K562 (cell line): ENCODE measurements around the gene SLC16A6. TPM values are rescaled to one million over a fixed set of nuclear protein-coding genes. Genes with fewer than 3 reads are reported as not detected.

Experiments
- ATAC-seq: fragments of 200-7000 bp; cut with Tn5 transposase; 3 replicates; pipeline ENCODE4 v1.9.1; 2020; ENCODE audit warnings: moderate library complexity
- BruUV-seq: library from RNA; stranded (reverse); fragments of 400-500 nt; replicated peaks from 2 replicates; lab custom pipeline; 2021; lab: Mats Ljungman, UMichigan
- CTCF ChIA-PET: fragments of 300-600 bp; formaldehyde crosslinking; extraction: SDS; loops from one replicate; lab custom pipeline; 2021; ENCODE audit warnings: low intra/inter-chr PET ratio; lab: Yijun Ruan, JAX
- POLR2A ChIA-PET: fragments of 300-600, 350-650 bp; sonication (Branson Sonifier 250); formaldehyde crosslinking; extraction: SDS; loops from one replicate; lab custom pipeline; 2021; ENCODE audit warnings: antibody characterized with exemption, inconsistent platforms; lab: Yijun Ruan, JAX
- DNase-seq, 4 experiments: peaks; one replicate each; pipeline versions ENCODE4 v3.0.0 to v3.0.0-alpha.2; 2011 to 2018; ENCODE audit warnings: low spot score in 3 of 4, mixed read lengths in 3 of 4; ENCODE audit errors: extremely low read depth in 1 of 4
- FAIRE-seq: peaks from 2 replicates; lab custom pipeline; 2011; peaks lifted over from hg19 to GRCh38; lab: Jason Lieb, UNC
- H2AFZ ChIP-seq: 2 replicates; pipeline ENCODE4 v1.6.0; 2011; ENCODE audit warnings: low read depth, low read length, control low read depth, inconsistent platforms
- H3K27ac ChIP-seq: fragments of 200-600 bp; 3 replicates; pipeline ENCODE4 v1.8.0; 2011; ENCODE audit warnings: low read depth, mild to moderate bottlenecking, control low read depth, inconsistent platforms, low read length, moderate library complexity, mixed read lengths; ENCODE audit errors: extremely low read depth
- H3K27me3 ChIP-seq, 2 experiments: fragments of 300-600 bp in 1 of 2; 2 replicates in 1 of 2; 3 replicates in 1 of 2; pipeline versions ENCODE4 v1.6.0 to v1.8.0; 2011; ENCODE audit warnings: inconsistent platforms in 2 of 2, low read length in 2 of 2, mild to moderate bottlenecking in 1 of 2, mixed read lengths in 1 of 2, moderate library complexity in 1 of 2; ENCODE audit not compliant: control insufficient read depth in 2 of 2, insufficient read depth in 2 of 2
- H3K36me3 ChIP-seq: fragments of 300-600 bp; 3 replicates; pipeline ENCODE4 v1.8.0; 2011; ENCODE audit warnings: mild to moderate bottlenecking, low read length, inconsistent platforms; ENCODE audit not compliant: control insufficient read depth, insufficient read depth
- H3K4me1 ChIP-seq, 2 experiments: fragments of 200-600 bp in 1 of 2; replicated peaks in 1 of 2; 2 replicates in 1 of 2; 3 replicates in 1 of 2; pipeline versions ENCODE4 v1.5.1 to v1.8.0; 2011; ENCODE audit warnings: inconsistent platforms in 2 of 2, low read length in 2 of 2, mild to moderate bottlenecking in 1 of 2, mixed read lengths in 1 of 2, moderate library complexity in 1 of 2; ENCODE audit not compliant: control insufficient read depth in 2 of 2, insufficient read depth in 2 of 2
- H3K4me2 ChIP-seq: 2 replicates; pipeline ENCODE4 v1.6.1; 2011; ENCODE audit warnings: low read length, control low read depth, inconsistent platforms, mixed read lengths; ENCODE audit not compliant: insufficient read depth
- H3K4me3 ChIP-seq: fragments of 200-600 bp; sonication (generic), shearing (Covaris generic); 2 replicates; pipeline ENCODE4 v1.5.1; 2016; ENCODE audit warnings: control low read depth, inconsistent platforms
- H3K79me2 ChIP-seq: fragments of 200-600 bp; 3 replicates; pipeline ENCODE4 v1.8.0; 2011; ENCODE audit warnings: low read length, inconsistent platforms; ENCODE audit not compliant: control insufficient read depth, insufficient read depth
- H3K9ac ChIP-seq, 2 experiments: 2 replicates each; pipeline versions ENCODE4 v1.6.0 to v1.6.1; 2011; ENCODE audit warnings: low read depth in 2 of 2, low read length in 2 of 2, control low read depth in 1 of 2, inconsistent platforms in 1 of 2, mild to moderate bottlenecking in 1 of 2, mixed read lengths in 1 of 2; ENCODE audit not compliant: insufficient read depth in 1 of 2
- H3K9me1 ChIP-seq: one replicate; pipeline ENCODE4 v1.6.0; 2011; ENCODE audit warnings: inconsistent platforms, mild to moderate bottlenecking, low read length, moderate library complexity; ENCODE audit not compliant: control insufficient read depth, insufficient read depth
- H3K9me3 ChIP-seq: replicated peaks from 2 replicates; pipeline ENCODE4 v1.5.1; 2011; ENCODE audit warnings: low read depth, low read length, inconsistent platforms; ENCODE audit not compliant: control insufficient read depth, insufficient read depth
- H4K20me1 ChIP-seq: replicated peaks from 2 replicates; pipeline ENCODE4 v1.6.1; 2011; ENCODE audit warnings: low read length, inconsistent platforms, mixed read lengths; ENCODE audit not compliant: control insufficient read depth, insufficient read depth
- C11orf30 ChIP-seq: fragments of 450-650 bp; IDR thresholded peaks from 2 replicates; pipeline ENCODE4 v1.6.1; 2016; ENCODE audit warnings: low read depth, mild to moderate bottlenecking
- CREM ChIP-seq: IDR thresholded peaks from 2 replicates; pipeline ENCODE4 v1.6.1; 2014; ENCODE audit warnings: antibody characterized with exemption, low read depth
- CTBP1 ChIP-seq: fragments of 450-650 bp; IDR thresholded peaks from 2 replicates; pipeline ENCODE4 v1.6.1; 2016; ENCODE audit warnings: borderline replicate concordance
- DPF2 ChIP-seq: fragments of 450-650 bp; IDR thresholded peaks from 2 replicates; pipeline ENCODE4 v1.6.1; 2016
- HDAC1 ChIP-seq, 2 experiments: fragments of 450-650 bp; IDR thresholded peaks; 2 replicates each; pipeline ENCODE4 v1.6.1; 2016 to 2017; ENCODE audit warnings: inconsistent platforms in 1 of 2, mild to moderate bottlenecking in 1 of 2, moderate library complexity in 1 of 2
- KDM1A ChIP-seq, 2 experiments: fragments of 450-650 bp; IDR thresholded peaks; 2 replicates each; pipeline ENCODE4 v1.6.1; 2016; ENCODE audit warnings: mild to moderate bottlenecking in 2 of 2
- KLF6 ChIP-seq: fragments of 250-450 bp; sonication (Bioruptor Pico); IDR thresholded peaks from 2 replicates; pipeline ENCODE4 v1.4.0; 2020; ENCODE audit warnings: mild to moderate bottlenecking, moderate library complexity, borderline replicate concordance
- NELFE ChIP-seq: IDR thresholded peaks from 2 replicates; pipeline ENCODE4 v1.6.1; 2011; ENCODE audit warnings: mild to moderate bottlenecking; ENCODE audit not compliant: insufficient read depth, insufficient read length
- NFE2 ChIP-seq: IDR thresholded peaks from 2 replicates; pipeline ENCODE4 v1.6.1; 2014; ENCODE audit warnings: antibody characterized with exemption, low read depth
- PHF21A ChIP-seq: fragments of 450-650 bp; IDR thresholded peaks from 2 replicates; pipeline ENCODE4 v1.6.1; 2017; ENCODE audit warnings: low read depth, borderline replicate concordance
- SMARCE1 ChIP-seq: fragments of 450-650 bp; IDR thresholded peaks from 2 replicates; pipeline ENCODE4 v1.7.1; 2016; ENCODE audit warnings: mild to moderate bottlenecking
- SP2 ChIP-seq: IDR thresholded peaks from 2 replicates; pipeline ENCODE4 v1.6.1; 2011; ENCODE audit warnings: mild to moderate bottlenecking, low read depth, low read length, moderate library complexity; ENCODE audit not compliant: poor library complexity, severe bottlenecking; ENCODE audit errors: extremely low read depth
- SPI1 ChIP-seq: IDR thresholded peaks from 2 replicates; pipeline ENCODE4 v1.6.1; 2011; ENCODE audit warnings: low read depth, low read length, control low read depth, borderline replicate concordance
- STAT5A ChIP-seq: IDR thresholded peaks from 2 replicates; pipeline ENCODE4 v1.6.1; 2012; ENCODE audit warnings: low read length, inconsistent platforms, borderline replicate concordance
- TEAD1 ChIP-seq, 2 experiments: fragments of 450-650 bp in 1 of 2; sonication (generic) in 1 of 2; formaldehyde crosslinking; IDR thresholded peaks; 2 replicates each; pipeline versions ENCODE4 v1.4.0 to v1.8.0; 2020 to 2022; ENCODE audit warnings: mild to moderate bottlenecking in 2 of 2, missing genetic modification reagents in 1 of 2
- ZNF184 ChIP-seq: sonication (generic); formaldehyde crosslinking; IDR thresholded peaks from 2 replicates; pipeline ENCODE4 v1.5.0; 2020; ENCODE audit warnings: missing genetic modification reagents
- WGBS: fragments of 100-300 bp; shearing (Covaris generic); methylation state at CpG from one replicate; pipeline ENCODE4 v1.1.6; 2016; ENCODE audit warnings: low coverage, mixed read lengths; ENCODE audit not compliant: insufficient coverage; ENCODE audit errors: missing lambda C conversion rate; 5-methylcytosine and 5-hydroxymethylcytosine counted together
- in situ Hi-C: fragments of 300-500 bp; cut with MboI; formaldehyde crosslinking; loops from 4 replicates; pipeline ENCODE4 v1.15.0; 2018; ENCODE audit warnings: inconsistent platforms, mixed read lengths
- intact Hi-C: fragments of 100-400 bp; cut with micrococcal nuclease; formaldehyde crosslinking; loops from 2 replicates; pipeline ENCODE4 v1.14.2; 2022
- polyA plus RNA-seq, 8 experiments: library from polyadenylated mRNA; depleted of rRNA in 4 of 8; stranded (reverse) in 5 of 8; unstranded in 3 of 8; fragments of >200 nt; fragmentation: Nextera tagmentation in 2 of 8; fragmentation: Illumina TruSeq in 1 of 8; extraction: Ambion mirVana in 2 of 8; extraction: Trizol in 1 of 8; gene quantifications; 2 replicates each; pipeline versions ENCODE4 v1.2.1 to v1.2.3, GENCODE V29; 2011 to 2014; ENCODE audit warnings: inconsistent platforms in 1 of 8, missing spikeins in 1 of 8
- total RNA-seq, 7 experiments: library from RNA; depleted of rRNA in 6 of 7; stranded (reverse); fragments of >200 nt in 6 of 7; fragmentation: Illumina TruSeq in 2 of 7; extraction: Trizol in 2 of 7; gene quantifications; 2 replicates each; pipeline versions ENCODE4 v1.2.1 to v1.2.3, GENCODE V29; 2011 to 2021; ENCODE audit warnings: low replicate concordance in 1 of 7
- TF ChIP-seq, protein P1 (sequence below): IDR thresholded peaks from 3 replicates; pipeline ENCODE4 v1.6.1; 2011; ENCODE audit warnings: borderline replicate concordance, mild to moderate bottlenecking, moderate library complexity; ENCODE audit not compliant: insufficient read length; ENCODE audit errors: extremely low read depth
- TF ChIP-seq, protein P2 (sequence below): fragments of 200-800 bp; sonication (Bioruptor generic); IDR thresholded peaks from 2 replicates; pipeline ENCODE4 v1.6.1; 2017; ENCODE audit warnings: missing genetic modification characterization, missing compliant biosample characterization

Gene SLC16A6
- total and polyA plus RNA-seq, 9 of the 15 experiments (the other 6 are each of a cell fraction or from before 2014, with no cell fraction given), result 0.05 to 0.31 (median 0.15) TPM

DNA sequence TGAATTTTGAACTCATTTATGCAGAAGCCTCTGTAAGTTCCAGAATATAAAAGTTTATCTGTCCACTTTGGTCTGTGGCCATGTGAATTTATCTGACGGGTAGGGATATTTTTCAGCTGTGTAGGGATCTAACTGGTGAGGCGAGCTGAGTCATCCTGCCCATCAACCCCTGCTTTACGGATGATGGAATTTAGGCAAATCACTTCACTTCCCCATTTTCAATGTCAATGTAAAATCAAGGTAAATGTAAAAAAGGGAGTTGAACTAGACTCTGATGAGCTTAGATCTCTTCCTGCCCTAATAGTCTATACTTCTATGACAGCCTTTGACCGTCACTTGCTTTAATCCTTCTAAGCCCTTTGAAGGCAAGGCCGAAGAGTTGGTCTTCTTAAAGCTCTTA, 2.6 kb downstream of the SLC16A6 start:
- no peak overlapping the region for H3K4me2 ChIP-seq
- no TSS peak for BruUV-seq
- H3K4me3 ChIP-seq, result no peak overlapping the region
- TF ChIP-seq CREM (no peak), STAT5A (no peak), CTBP1 (peak; percentile 81; the same call in 1 of the 2 replicates), SPI1 (peak; percentile 98), SP2 (no peak), DPF2 (peak; percentile 37; the same call in 1 of the 2 replicates), KDM1A (IDR thresholded peaks at IDR 0.05) (peak; percentile 66 to 75), NFE2 (peak; percentile 95), NELFE (no peak), SMARCE1 (0 out of 2 replicates have a peak, but pooled peaks have one; percentile 24), C11orf30 (peak; percentile 73), HDAC1 (IDR thresholded peaks at IDR 0.05) (peak in 1 of 2 experiments; percentile 48; a peak in 1 of 4 replicates), TEAD1 (CRISPR knock-in tag; IDR thresholded peaks at IDR 0.05) (peak in 1 of 2 experiments; percentile 60; a peak in 1 of 4 replicates), KLF6 (CRISPR knock-in tag) (no peak), ZNF184 (CRISPR knock-in tag) (no peak), PHF21A (no peak)
- TF ChIP-seq, protein P1, sequence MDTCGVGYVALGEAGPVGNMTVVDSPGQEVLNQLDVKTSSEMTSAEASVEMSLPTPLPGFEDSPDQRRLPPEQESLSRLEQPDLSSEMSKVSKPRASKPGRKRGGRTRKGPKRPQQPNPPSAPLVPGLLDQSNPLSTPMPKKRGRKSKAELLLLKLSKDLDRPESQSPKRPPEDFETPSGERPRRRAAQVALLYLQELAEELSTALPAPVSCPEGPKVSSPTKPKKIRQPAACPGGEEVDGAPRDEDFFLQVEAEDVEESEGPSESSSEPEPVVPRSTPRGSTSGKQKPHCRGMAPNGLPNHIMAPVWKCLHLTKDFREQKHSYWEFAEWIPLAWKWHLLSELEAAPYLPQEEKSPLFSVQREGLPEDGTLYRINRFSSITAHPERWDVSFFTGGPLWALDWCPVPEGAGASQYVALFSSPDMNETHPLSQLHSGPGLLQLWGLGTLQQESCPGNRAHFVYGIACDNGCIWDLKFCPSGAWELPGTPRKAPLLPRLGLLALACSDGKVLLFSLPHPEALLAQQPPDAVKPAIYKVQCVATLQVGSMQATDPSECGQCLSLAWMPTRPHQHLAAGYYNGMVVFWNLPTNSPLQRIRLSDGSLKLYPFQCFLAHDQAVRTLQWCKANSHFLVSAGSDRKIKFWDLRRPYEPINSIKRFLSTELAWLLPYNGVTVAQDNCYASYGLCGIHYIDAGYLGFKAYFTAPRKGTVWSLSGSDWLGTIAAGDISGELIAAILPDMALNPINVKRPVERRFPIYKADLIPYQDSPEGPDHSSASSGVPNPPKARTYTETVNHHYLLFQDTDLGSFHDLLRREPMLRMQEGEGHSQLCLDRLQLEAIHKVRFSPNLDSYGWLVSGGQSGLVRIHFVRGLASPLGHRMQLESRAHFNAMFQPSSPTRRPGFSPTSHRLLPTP, result no peak
- TF ChIP-seq, protein P2, sequence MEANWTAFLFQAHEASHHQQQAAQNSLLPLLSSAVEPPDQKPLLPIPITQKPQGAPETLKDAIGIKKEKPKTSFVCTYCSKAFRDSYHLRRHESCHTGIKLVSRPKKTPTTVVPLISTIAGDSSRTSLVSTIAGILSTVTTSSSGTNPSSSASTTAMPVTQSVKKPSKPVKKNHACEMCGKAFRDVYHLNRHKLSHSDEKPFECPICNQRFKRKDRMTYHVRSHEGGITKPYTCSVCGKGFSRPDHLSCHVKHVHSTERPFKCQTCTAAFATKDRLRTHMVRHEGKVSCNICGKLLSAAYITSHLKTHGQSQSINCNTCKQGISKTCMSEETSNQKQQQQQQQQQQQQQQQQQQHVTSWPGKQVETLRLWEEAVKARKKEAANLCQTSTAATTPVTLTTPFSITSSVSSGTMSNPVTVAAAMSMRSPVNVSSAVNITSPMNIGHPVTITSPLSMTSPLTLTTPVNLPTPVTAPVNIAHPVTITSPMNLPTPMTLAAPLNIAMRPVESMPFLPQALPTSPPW (CRISPR knock-in tag), result peak; percentile 26; the same call in 1 of the 2 replicates

More for the DNA sequence above, 2.6 kb downstream of the SLC16A6 start:
- no peaks in the 10 kb centered on the region for H4K20me1 ChIP-seq
- H3K79me2 ChIP-seq, result no peaks in the 10 kb centered on the region
- H3K4me1 ChIP-seq, result peaks cover 8 to 22% of the 10 kb centered on the region in 2 experiments
- no peak overlapping the region for H3K9ac ChIP-seq
- FAIRE-seq (peak; percentile 77), ATAC-seq (no peak), DNase-seq (peak in 2 of 4 experiments; percentile 40 to 44)
- ChIA-PET POLR2A (no interaction called here), CTCF (no interaction called here)
- H3K36me3 ChIP-seq, result no peaks in the 10 kb centered on the region
- intact Hi-C loops, result no loop called here
- H3K27ac ChIP-seq, result no peak overlapping the region
- WGBS, result 38% methylated on average over 5 of the region's 5 CpGs
- no peak overlapping the region for H2AFZ ChIP-seq
- in situ Hi-C loops, result no loop called here
- no peaks in the 10 kb centered on the region for H3K9me1 ChIP-seq
- no peaks in the 10 kb centered on the region for H3K9me3 ChIP-seq
- no peaks in the 10 kb centered on the region; a peak in 1 of 5 replicates for H3K27me3 ChIP-seq
